Fibroblast of mammary gland (primary cell): ENCODE measurements around the gene ITM2B.

Experiments
- DNase-seq: peaks from one replicate; pipeline ENCODE4 v3.0.0-alpha.2; 2010; ENCODE audit warnings: low read depth
- H3K4me3 ChIP-seq: 2 replicates; pipeline ENCODE4 v1.5.1; 2011; ENCODE audit warnings: low read depth, mild to moderate bottlenecking, low read length, moderate library complexity; ENCODE audit not compliant: control insufficient read depth
- CTCF ChIP-seq: conservative IDR thresholded peaks from 2 replicates; pipeline ENCODE4 v1.5.1; 2011; ENCODE audit warnings: low read depth, low read length, inconsistent platforms; ENCODE audit not compliant: control insufficient read depth, insufficient read depth

ITM2B gene

GRCh38 chr13:48317511-48318376 is 84.7 kb downstream of the ITM2B start:
- no peak overlapping the region for H3K4me3 ChIP-seq
- TF ChIP-seq CTCF = no peak
- no peak for DNase-seq

GRCh38 chr13:48318377-48318811 is 85.4 kb downstream of the ITM2B start:
- no peak for TF ChIP-seq CTCF
- H3K4me3 ChIP-seq = no peak overlapping the region
- no peak for DNase-seq

DNA sequence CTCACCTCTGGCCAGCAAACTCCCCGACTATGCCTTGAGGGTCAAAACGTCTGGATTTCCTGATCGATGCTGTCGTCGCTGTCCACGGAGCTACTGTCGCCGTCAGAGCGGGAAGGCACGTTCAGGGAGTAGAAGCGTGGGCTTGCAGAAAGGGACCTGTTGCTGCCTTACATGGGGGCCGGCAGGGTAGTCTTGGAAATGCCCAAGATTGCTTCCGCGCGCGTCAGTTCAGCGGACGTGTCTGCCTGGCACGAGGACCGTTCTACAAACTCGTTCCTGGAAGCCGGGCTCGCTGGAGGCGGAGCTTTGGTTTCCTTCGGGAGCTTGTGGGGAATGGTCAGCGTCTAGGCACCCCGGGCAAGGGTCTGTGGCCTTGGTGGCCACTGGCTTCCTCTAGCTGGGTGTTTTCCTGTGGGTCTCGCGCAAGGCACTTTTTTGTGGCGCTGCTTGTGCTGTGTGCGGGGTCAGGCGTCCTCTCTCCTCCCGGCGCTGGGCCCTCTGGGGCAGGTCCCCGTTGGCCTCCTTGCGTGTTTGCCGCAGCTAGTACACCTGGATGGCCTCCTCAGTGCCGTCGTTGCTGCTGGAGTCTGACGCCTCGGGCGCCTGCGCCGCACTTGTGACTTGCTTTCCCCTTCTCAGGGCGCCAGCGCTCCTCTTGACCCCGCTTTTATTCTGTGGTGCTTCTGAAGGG is 86.0 kb downstream of the ITM2B start:
- TF ChIP-seq CTCF = no peak
- peak; percentile 17 for DNase-seq
- H3K4me3 ChIP-seq = no peak overlapping the region
